Choroid plexus epithelial cell (primary cell): Measurements from ENCODE around the gene ULK4.
A peak's percentile ranks its signal among the peaks of the same experiment; 100 is the strongest.

Experiments used
- DNase-seq: peaks from one replicate; pipeline ENCODE4 v3.0.0-alpha.2; 2010; ENCODE audit warnings: low read depth
- H3K4me3 ChIP-seq: 2 replicates; pipeline ENCODE4 v1.5.1; 2011; ENCODE audit warnings: low read depth, mild to moderate bottlenecking, control low read depth, low read length, moderate library complexity
- TF ChIP-seq, protein P1 (sequence below): conservative IDR thresholded peaks from 2 replicates; pipeline ENCODE4 v1.5.1; 2011; ENCODE audit warnings: low read depth, mild to moderate bottlenecking, control low read depth, inconsistent platforms, low read length, moderate library complexity

ULK4 gene

DNA sequence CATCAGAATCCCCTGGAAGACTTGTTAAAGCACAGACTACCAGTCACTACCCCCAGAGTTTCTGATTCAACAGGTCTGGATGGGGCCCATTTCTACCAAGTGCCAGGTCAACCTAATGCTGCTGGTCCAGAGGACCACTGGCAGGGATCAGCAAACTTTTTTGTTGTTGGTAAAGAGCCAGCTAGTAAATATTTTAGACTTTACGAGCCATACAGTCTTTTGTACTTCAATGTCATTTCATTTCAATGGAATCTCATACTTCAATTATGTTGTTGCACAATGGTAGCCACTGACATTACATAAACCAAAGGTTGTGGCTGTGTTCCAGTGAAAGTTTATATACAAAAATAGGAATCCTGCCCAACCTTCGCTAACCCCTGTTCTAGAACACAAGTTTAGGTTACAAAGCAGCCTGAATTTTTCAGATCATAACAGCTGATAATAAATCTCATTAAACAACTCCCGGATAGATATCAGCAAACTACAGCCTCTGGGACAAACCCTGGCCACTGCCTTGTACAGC is 28.7 kb downstream of the ULK4 start:
- TF ChIP-seq, protein P1, sequence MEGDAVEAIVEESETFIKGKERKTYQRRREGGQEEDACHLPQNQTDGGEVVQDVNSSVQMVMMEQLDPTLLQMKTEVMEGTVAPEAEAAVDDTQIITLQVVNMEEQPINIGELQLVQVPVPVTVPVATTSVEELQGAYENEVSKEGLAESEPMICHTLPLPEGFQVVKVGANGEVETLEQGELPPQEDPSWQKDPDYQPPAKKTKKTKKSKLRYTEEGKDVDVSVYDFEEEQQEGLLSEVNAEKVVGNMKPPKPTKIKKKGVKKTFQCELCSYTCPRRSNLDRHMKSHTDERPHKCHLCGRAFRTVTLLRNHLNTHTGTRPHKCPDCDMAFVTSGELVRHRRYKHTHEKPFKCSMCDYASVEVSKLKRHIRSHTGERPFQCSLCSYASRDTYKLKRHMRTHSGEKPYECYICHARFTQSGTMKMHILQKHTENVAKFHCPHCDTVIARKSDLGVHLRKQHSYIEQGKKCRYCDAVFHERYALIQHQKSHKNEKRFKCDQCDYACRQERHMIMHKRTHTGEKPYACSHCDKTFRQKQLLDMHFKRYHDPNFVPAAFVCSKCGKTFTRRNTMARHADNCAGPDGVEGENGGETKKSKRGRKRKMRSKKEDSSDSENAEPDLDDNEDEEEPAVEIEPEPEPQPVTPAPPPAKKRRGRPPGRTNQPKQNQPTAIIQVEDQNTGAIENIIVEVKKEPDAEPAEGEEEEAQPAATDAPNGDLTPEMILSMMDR, result no peak
- DNase-seq, result peak; percentile 88
- H3K4me3 ChIP-seq, result no peak overlapping the region

DNA sequence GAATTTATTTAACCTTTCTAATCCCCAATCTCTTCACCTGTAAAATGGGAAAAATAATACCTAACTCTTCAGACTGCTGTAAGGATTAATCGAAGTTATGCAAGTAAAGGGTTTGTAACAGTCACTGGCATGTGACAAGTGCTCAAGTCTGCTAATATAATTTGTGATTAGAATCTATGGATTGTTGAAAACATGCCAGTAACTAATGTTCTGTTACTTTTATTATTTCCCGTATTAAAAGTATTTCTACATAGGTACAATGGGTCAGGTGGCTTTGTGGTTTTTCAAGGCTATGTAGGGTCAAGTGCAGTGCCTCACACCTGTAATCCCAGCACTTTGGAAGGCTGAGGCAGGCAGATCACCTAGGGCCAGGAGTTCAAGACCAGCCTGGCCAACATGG is 29.4 kb downstream of the ULK4 start:
- TF ChIP-seq, protein P1, result no peak
- H3K4me3 ChIP-seq, result no peak overlapping the region
- DNase-seq, result no peak

DNA sequence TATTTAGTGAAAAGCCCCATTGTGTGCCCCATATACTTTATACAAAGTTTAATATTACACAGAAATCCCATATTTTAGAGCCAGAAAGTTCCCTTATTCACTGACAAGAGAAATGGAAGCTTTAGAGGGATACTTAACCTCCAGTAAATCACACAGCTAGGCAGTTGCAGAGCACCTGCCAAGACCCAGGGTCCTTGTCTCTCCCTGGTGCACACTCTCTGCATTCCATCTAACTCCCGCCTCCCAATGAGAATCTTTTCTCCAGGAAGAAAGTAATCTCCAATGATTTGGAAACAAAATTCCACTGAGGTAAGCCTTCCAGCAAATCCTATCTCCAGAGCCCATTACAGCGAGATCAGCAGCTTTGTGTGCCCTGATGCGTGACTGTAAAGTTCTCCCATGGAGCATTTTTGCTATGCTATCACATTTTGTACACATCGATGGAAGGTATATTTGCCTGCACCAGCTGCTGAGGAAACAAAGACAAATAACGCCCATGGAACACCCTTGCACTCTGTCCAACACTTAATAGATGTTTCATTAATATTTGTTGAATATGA is 41.4 kb downstream of the ULK4 start:
- no peak overlapping the region for H3K4me3 ChIP-seq
- TF ChIP-seq, protein P1, result no peak
- DNase-seq, result no peak

DNA sequence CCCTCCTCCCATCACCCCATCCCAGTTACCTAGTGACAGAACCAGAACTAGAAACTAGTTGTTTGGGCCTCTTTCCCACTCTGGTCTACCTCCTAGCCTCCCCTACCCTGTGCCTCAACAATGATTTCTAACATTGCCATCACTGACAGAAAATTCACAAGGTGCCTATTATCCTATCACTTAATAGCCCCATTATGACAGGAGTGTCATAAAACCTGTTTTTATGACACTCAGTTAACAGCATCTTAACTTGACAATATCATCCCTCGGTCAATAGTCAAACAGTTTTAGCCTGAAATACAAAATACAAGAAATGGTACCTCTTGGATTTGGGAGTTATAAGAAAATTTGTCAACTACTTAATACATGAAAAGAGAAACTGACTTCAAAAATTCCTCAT is 46.5 kb downstream of the ULK4 start:
- no peak overlapping the region for H3K4me3 ChIP-seq
- no peak for DNase-seq
- TF ChIP-seq, protein P1, result no peak

DNA sequence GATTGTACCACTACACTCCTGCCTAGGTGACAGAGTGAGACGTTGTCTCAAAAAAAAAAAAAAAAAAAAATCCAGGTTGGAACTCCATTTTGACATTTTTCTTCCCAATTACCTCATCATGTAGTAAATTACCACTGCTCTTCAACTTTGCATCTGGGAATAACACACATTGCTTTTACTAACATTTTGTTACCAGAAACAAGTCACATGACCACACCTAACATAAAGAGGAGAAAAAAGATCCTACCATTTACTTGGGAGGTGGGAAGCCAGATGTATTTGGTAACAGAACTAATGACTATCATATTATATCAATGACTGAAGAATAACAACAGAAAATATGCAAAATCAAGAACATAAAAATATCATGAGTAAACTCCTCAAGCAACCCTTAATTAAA is 49.6 kb downstream of the ULK4 start:
- H3K4me3 ChIP-seq, result no peak overlapping the region
- TF ChIP-seq, protein P1, result no peak
- no peak for DNase-seq

DNA sequence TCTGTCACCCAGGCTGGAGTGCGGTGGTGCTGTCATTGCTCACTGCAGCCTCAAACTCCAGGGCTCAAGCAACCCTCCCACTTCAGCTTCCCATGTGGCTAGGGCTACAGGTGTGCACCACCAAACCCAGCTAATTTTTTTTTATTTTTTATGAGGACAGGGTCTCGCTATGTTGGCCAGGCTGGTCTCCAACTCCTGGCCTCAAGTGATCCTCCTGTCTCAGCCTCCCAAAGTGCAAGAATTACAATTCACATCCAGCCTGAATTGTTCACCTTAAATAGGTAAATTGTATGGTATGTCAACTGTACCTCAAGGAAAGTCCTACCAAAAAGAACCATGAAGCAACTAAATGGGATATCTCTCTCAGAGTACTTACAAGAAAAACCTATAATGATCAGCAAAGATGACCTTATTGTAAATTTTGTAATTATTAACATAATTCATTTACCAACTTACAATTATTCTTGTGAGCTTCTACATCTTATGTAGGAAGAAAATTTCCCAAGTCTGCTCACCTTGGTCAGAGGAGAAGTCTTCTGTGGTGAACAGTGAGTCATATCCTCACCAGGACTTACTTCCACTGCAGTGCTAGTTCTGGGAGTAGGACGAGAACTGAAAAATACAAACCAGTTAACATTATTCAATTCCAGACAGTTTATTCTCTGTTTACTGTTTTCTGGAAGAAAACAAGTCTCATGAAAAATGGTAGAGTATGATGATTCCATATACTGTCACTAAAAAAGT is 54.4 kb downstream of the ULK4 start:
- TF ChIP-seq, protein P1, result no peak
- DNase-seq, result peak; percentile 70
- no peak overlapping the region for H3K4me3 ChIP-seq

DNA sequence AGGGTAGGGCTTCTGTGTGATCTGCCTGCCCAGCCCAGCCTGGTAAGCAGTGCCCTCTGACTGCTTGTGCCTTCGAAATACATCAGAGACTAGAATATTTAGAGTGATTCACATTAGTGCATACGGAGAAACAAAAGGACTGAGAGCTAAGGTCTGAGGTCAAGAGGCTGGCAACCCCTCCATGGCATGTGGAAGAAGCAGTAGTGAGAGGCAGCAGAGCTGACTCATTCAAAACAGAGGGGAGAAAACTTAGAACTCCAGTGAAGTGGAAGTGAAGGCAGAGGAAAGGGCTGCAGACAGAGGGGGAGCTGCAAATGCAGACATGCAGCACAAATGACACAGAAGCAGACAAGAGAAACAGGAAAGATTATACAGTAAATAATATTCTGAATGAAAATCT is 61.6 kb downstream of the ULK4 start:
- TF ChIP-seq, protein P1, result peak; percentile 24
- no peak overlapping the region for H3K4me3 ChIP-seq
- peak; percentile 56 for DNase-seq
